ENCODE data around the gene L1TD1.

GRCh38 chr1:62234688-62235087 is 40.0 kb downstream of the L1TD1 start:
- TF ChIP-seq CTCF (IDR thresholded peaks at IDR 0.05) (no peak), POLR2A (IDR thresholded peaks at IDR 0.05) (no peak)

Data from right lobe of liver (tissue), 4 donors.